Osteoblast (primary cell): ENCODE results near the gene CMTR2. TPM values are rescaled to one million over a fixed set of nuclear protein-coding genes. Genes with fewer than 3 reads are reported as not detected.
"Not testable (repeated sequence)": the region's sequence is repeated elsewhere in the genome, so short reads cannot be mapped to it uniquely, and the experiment has no call there.

Source experiments
- DNase-seq: peaks from one replicate; pipeline ENCODE4 v3.0.0; 2011; ENCODE audit warnings: low spot score, mixed read lengths; ENCODE audit not compliant: insufficient read length; ENCODE audit errors: missing footprints
- H2AFZ ChIP-seq: 2 replicates; pipeline ENCODE4 v1.6.0; 2011; ENCODE audit warnings: mild to moderate bottlenecking, low read length
- H3K27ac ChIP-seq: 2 replicates; pipeline ENCODE4 v1.5.1; 2011; ENCODE audit warnings: mild to moderate bottlenecking, low read depth, low read length, moderate library complexity
- H3K27me3 ChIP-seq: 2 replicates; pipeline ENCODE4 v1.6.0; 2012; ENCODE audit warnings: mild to moderate bottlenecking, control low read depth, inconsistent platforms, low read length, moderate library complexity; ENCODE audit not compliant: insufficient read depth
- H3K36me3 ChIP-seq: 2 replicates; pipeline ENCODE4 v1.5.1; 2011; ENCODE audit warnings: mild to moderate bottlenecking, low read length, control low read depth, moderate library complexity; ENCODE audit not compliant: insufficient read depth
- H3K4me1 ChIP-seq: 2 replicates; pipeline ENCODE4 v1.5.1; 2011; ENCODE audit warnings: mild to moderate bottlenecking, low read length, control low read depth, moderate library complexity; ENCODE audit not compliant: insufficient read depth
- H3K4me2 ChIP-seq: 2 replicates; pipeline ENCODE4 v1.6.0; 2011; ENCODE audit warnings: mild to moderate bottlenecking, low read length; ENCODE audit not compliant: insufficient read depth
- H3K4me3 ChIP-seq: fragments of 200-600 bp; sonication (generic); 3 replicates; pipeline ENCODE4 v1.5.1; 2012; ENCODE audit warnings: mild to moderate bottlenecking, low read length, inconsistent platforms; ENCODE audit not compliant: insufficient read depth
- H3K79me2 ChIP-seq: 2 replicates; pipeline ENCODE4 v1.6.0; 2012; ENCODE audit warnings: mild to moderate bottlenecking, low read length, control low read depth, inconsistent platforms; ENCODE audit not compliant: insufficient read depth
- H3K9me3 ChIP-seq: 2 replicates; pipeline ENCODE4 v1.5.1; 2011; ENCODE audit warnings: low read depth, low read length, control low read depth
- H4K20me1 ChIP-seq: 2 replicates; pipeline ENCODE4 v1.6.0; 2012; ENCODE audit warnings: mild to moderate bottlenecking, low read length, control low read depth; ENCODE audit not compliant: insufficient read depth
- CTCF ChIP-seq: IDR thresholded peaks from 2 replicates; pipeline ENCODE4 v1.5.1; 2011; ENCODE audit warnings: mild to moderate bottlenecking, low read depth, low read length, moderate library complexity; ENCODE audit errors: extremely low read depth
- total RNA-seq: library from RNA; depleted of rRNA; stranded (reverse); fragments of >200 nt; gene quantifications from 2 replicates; pipeline ENCODE4 v1.2.3, GENCODE V29; 2012

The CMTR2 gene
- total RNA-seq, 1 donor, result 39.1 TPM

GRCh38 chr16:71295950-71296349, 6.7 kb upstream of the CMTR2 start:
- H3K36me3 ChIP-seq, result no peaks in the 10 kb centered on the region
- no peak overlapping the region for H3K27ac ChIP-seq
- H3K27me3 ChIP-seq, result peaks cover 3% of the 10 kb centered on the region
- H3K4me1 ChIP-seq, result no peaks in the 10 kb centered on the region
- no peak overlapping the region for H2AFZ ChIP-seq
- peak; percentile 66 for DNase-seq
- H3K4me2 ChIP-seq, result no peak overlapping the region
- no peaks in the 10 kb centered on the region for H3K79me2 ChIP-seq
- H3K9me3 ChIP-seq, result no peaks in the 10 kb centered on the region
- no peak for TF ChIP-seq CTCF
- H4K20me1 ChIP-seq, result no peaks in the 10 kb centered on the region
- H3K4me3 ChIP-seq, result no peak overlapping the region

- Histone ChIP-seq H2AFZ (no peak overlapping the region), H3K9me3 (no peaks in the 10 kb centered on the region), H3K4me2 (no peak overlapping the region), H3K36me3 (no peaks in the 10 kb centered on the region), H4K20me1 (no peaks in the 10 kb centered on the region), H3K27ac (no peak overlapping the region), H3K4me1 (no peaks in the 10 kb centered on the region), H3K27me3 (no peaks in the 10 kb centered on the region), H3K79me2 (no peaks in the 10 kb centered on the region), H3K4me3 (no peak overlapping the region)
- DNase-seq, result no peak
- no peak for TF ChIP-seq CTCF
Measured at GRCh38 chr16:71293919-71294318, 4.7 kb upstream of the CMTR2 start.

GRCh38 chr16:71292095-71292494, 2.9 kb upstream of the CMTR2 start:
- H3K36me3 ChIP-seq, H3K27ac ChIP-seq, H3K4me1 ChIP-seq, DNase-seq, H3K4me2 ChIP-seq, H4K20me1 ChIP-seq, H2AFZ ChIP-seq, H3K4me3 ChIP-seq, H3K9me3 ChIP-seq, H3K27me3 ChIP-seq: not testable (repeated sequence)
- peaks cover 16% of the 10 kb centered on the region for H3K79me2 ChIP-seq

GRCh38 chr16:71289732-71290062, 495 bp upstream of the CMTR2 start:
- Histone ChIP-seq H3K4me2 (peak overlapping the region; percentile 92), H3K27me3 (no peaks in the 10 kb centered on the region), H2AFZ (peak overlapping the region; percentile 80), H3K4me1 (peaks cover 9% of the 10 kb centered on the region), H3K9me3 (no peaks in the 10 kb centered on the region), H3K36me3 (peaks cover 20% of the 10 kb centered on the region), H3K4me3 (peak overlapping the region; percentile 89), H3K27ac (no peak overlapping the region), H4K20me1 (peaks cover 4% of the 10 kb centered on the region), H3K79me2 (peaks cover 22% of the 10 kb centered on the region)
- no peak for DNase-seq
- TF ChIP-seq CTCF, result no peak

- no peaks in the 10 kb centered on the region for H3K9me3 ChIP-seq
- H3K79me2 ChIP-seq, result peaks cover 28% of the 10 kb centered on the region
- peak overlapping the region; percentile 94 for H2AFZ ChIP-seq
- H3K27ac ChIP-seq, result peak overlapping the region; percentile 87
- H3K4me3 ChIP-seq, result peak overlapping the region; percentile 89
- peak; percentile 15 for DNase-seq
- H3K4me2 ChIP-seq, result peak overlapping the region; percentile 92
- peaks cover 9% of the 10 kb centered on the region for H3K4me1 ChIP-seq
- TF ChIP-seq CTCF, result no peak
- no peaks in the 10 kb centered on the region for H3K27me3 ChIP-seq
- peaks cover 4% of the 10 kb centered on the region for H4K20me1 ChIP-seq
- peaks cover 27% of the 10 kb centered on the region for H3K36me3 ChIP-seq
Measured at GRCh38 chr16:71288570-71288889, 672 bp downstream of the CMTR2 start.
